PFSK-1 (cell line): ENCODE data around the gene CPAMD8.

ENCODE experiments used
- POLR2AphosphoS5 ChIP-seq: IDR thresholded peaks from 2 replicates; pipeline ENCODE4 v1.6.1; 2012; ENCODE audit warnings: low read depth, mild to moderate bottlenecking, control low read depth, low read length, moderate library complexity
- REST ChIP-seq, 2 experiments: IDR thresholded peaks; 2 replicates each; pipeline versions ENCODE4 v1.6.1 to v1.8.0; 2011 to 2012; ENCODE audit warnings: low read depth in 2 of 2, low read length in 2 of 2, control low read depth in 1 of 2, inconsistent platforms in 1 of 2, mild to moderate bottlenecking in 1 of 2, moderate library complexity in 1 of 2; ENCODE audit not compliant: insufficient read depth in 1 of 2

DNA sequence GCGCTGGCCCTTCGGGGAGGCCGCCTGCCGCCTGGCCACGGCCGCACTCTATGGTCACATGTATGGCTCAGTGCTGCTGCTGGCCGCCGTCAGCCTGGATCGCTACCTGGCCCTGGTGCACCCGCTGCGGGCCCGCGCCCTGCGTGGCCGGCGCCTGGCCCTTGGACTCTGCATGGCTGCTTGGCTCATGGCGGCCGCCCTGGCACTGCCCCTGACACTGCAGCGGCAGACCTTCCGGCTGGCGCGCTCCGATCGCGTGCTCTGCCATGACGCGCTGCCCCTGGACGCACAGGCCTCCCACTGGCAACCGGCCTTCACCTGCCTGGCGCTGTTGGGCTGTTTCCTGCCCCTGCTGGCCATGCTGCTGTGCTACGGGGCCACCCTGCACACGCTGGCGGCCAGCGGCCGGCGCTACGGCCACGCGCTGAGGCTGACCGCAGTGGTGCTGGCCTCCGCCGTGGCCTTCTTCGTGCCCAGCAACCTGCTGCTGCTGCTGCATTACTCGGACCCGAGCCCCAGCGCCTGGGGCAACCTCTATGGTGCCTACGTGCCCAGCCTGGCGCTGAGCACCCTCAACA is 136.6 kb downstream of the CPAMD8 start:
- TF ChIP-seq REST (IDR thresholded peaks at IDR 0.05; ENCODE audit: insufficient read depth in 1 of 2, low read depth in 2 of 2, low read length in 2 of 2) = no peak
- TF ChIP-seq POLR2AphosphoS5 = no peak
